Stimulated activated CD8-positive, alpha-beta memory T cell treated with anti-CD3 and anti-CD28 coated beads, Interleukin-15, amount 100 ng/mL, for 4 hours (primary cell): ENCODE measurements around the gene MAP1LC3C.
"Not testable (repeated sequence)": the region's sequence is repeated elsewhere in the genome, so short reads cannot be mapped to it uniquely, and the experiment has no call there.

Experiments used
- DNase-seq, 2 donors: peaks; one replicate each; pipeline ENCODE4 v3.0.0-alpha.2; 2020; ENCODE audit warnings: low read depth in 2 of 2

MAP1LC3C gene

DNA sequence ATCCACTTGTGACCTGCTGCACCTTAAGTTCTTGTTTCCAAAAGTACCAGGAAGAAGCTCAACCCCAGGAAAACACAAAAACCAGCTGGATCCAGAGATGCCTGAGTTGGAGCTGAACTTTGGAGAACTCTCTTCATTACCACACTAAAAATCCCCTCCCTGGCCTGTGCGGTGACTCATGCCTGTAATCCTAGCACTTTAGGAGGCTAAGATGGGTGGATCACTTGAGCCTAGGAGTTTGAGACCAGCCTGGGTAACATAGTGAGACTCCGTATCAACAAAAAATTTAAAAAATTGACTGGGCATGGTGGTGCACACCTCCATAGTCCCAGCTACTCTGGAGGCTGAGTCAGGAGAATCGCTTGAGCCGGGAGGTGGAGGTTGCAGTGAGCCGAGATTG is 6.2 kb downstream of the MAP1LC3C start:
- no peak for DNase-seq

DNA sequence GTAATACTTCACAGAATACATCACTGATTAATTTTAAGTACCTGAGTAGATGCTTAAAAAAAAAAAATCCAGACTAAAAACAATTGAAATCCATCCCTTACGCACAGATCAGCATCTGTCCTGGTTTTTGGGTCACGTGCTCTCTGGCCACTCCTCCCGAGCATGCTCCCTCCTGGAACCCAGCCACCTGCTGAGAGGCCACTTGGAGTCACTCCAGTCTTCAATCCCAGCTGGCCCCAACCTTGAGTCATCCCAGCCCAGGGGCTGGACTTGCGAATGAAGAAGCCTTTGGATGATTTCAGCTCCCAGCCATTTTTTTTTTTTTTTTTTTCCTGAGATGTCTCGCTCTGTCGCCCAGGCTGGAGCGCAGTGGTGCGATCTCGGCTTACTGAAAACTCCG is 8.9 kb downstream of the MAP1LC3C start:
- DNase-seq, result no peak

DNA sequence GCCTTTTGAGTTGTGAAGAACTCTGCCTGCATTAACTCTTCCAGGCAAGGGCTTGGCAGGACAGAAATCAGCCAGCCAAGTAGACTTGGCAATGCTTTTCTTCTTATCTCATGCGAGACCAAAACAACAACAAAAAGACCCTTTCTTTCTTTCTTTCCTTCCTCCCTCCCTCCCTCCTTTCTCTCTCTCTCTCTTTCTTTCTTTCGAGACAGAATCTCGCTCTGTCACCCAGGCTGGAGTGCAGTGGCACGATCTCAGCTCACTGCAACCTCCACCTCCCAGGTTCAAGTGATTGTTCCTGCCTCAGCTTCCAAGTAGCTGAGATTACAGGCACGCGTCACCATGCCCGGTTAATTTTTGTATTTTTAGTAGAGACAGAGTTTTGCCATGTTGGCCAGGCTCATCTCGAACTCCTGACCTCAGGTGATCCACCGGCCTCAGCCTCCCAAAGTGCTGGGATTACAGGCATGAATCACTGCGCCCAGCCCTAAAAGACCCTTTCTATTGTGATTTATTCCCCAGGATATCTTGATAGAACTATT is 10.4 kb downstream of the MAP1LC3C start:
- DNase-seq, result not testable (repeated sequence)

DNA sequence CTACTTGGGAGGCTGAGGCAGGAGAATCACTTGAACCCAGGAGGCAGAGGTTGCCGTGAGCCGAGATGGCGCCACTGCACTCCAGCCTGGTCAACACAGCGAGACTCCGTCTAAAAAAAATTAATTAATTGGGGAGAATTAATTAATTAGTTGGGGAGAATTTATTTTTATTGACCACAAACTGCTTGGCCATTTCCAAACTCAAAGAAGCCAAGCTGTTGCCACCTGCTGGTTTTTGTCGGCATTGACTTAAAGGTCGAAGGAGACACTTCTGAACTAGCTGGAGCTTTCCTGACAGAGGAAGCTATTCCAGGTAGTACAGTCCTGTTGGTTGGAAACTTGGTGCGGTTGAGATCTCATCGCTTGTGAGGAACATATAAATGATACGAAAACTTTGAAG is 13.1 kb downstream of the MAP1LC3C start:
- no peak for DNase-seq

DNA sequence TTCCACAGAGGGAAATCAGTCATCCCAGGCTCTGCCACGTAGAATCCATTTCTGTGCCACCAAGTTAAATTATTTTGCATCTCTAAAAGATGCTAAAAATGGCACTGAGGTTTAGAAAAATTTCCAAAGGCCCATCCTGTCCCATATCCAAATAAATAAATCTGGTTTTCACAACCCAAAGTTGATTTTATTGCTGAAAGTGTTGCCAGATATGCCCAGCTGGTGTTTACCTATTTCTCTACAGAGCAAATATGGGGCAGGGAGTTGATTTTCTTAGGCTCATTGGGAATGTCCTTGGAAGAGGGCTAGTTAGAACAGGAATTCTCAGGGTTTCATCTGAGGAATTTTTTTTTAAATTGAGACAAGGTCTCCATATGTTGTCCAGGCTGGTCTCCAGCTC is 19.0 kb downstream of the MAP1LC3C start:
- no peak for DNase-seq

DNA sequence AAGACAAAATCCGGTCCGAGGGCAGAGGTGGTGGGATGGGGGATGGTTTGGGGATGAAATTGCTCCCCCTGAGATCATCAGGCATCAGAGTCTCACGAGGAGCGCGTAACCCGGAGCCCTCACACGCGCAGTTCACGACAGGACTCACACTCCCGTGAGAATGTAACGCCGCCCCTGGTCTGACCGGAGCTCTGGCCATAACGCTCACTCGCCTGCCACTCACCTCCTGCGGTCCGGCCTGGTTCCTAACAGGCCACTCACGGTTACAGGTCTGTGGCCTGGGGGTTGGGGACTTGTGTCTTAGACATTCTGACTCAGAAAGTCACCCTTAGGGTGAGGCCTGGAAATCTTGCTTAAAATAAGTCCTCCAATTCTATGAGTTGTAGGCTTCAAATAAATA is 19.8 kb downstream of the MAP1LC3C start:
- DNase-seq, result no peak

DNA sequence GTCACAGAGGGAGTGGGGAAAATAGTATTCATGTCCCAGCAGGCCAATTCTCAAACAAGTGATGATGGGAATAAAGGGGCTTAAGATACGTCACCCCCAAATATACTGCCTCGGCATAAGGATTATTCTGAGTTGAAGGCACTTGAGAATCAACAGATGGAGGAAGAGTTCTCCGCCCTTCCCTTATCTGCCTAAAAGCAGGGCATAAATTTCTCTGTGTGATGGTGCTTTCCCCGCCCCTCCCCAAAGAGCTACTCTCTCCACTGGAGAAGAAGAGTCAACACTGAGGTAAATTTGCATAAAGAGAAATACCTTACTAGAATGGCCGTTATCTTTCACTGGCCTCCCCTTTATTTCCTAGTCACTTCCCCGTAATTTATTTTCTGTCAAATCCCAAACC is 22.7 kb downstream of the MAP1LC3C start:
- no peak for DNase-seq

DNA sequence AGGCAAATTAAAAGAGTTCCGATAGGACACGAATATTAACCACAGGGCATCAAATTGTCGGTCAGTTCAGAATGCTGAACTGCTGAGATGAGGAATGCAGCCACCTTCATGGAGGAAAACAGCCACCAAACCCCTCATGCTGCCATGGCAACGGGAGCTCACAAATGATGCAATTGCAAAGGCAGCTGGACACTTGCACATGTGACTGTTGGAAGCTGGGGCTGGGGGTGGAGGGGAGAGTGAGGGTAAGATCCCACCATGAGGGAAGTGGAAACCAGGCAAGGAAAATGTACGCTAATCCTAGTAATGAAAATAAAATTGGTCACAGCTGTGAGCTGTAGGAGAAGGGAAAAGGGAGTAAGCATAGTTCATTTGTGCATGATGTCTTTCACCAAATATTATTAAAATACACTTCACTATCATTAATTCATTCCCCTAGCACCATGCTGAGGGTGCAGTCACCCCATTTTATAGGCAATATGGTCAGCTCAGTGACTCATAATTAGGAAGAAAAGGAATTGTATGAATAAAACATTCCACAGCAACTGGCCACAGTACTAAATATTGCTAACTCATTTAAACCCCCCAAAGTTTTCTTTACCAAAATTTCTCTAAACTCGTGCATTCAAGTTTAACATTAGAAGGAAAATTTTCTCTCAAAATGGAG is 26.1 kb downstream of the MAP1LC3C start:
- no peak for DNase-seq

DNA sequence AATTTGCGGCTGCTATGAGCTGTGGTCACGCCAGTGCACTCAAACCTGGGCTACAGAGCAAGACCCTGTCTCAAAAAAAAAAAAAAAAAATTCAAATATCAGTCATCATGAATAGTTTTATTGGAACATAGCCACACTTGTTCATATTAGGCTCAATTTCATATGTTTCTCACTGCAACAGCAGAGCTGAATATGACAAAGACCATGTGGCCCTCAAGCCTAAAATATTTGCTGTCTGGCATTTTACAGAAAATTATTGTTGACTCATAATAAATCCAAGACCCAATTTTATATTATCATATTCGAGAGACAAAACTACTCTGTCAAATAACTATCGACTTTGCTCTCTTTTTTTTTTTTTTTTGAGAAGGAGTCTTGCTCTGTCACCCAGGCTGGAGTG is 30.3 kb downstream of the MAP1LC3C start:
- no peak for DNase-seq

DNA sequence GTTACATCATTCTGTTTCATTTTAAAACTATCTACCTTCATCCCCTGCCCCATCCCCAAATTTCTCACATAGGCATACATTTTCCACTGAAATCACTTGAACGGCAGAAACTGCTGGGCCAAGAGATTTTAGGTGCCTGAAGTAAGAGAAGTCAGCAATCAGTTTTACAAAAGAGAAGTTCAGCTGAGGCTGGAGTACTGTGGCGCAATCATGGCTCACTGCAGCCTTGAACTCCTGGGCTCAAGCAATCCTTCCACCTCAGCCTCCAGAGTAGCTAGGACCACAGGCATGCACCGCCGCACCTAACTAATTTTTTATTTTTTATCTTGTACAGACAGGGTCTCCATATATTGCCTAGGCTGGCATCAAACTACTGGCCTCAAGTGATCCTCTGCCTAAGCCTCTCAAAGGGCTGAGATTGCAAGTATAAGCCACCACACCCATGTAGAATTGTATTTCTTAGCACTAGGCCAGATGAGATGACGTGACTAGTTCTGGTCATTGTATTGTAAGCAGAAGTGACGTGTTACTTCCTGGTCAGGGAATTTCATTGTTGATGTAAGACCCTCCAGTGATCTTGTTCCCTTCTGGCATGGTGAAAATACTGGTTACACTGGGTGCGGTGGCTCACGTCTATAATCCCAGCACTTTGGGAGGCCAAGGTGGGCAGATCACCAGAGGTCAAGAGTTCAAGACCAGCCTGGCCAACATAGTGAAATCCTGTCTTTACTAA is 34.2 kb downstream of the MAP1LC3C start:
- no peak for DNase-seq

DNA sequence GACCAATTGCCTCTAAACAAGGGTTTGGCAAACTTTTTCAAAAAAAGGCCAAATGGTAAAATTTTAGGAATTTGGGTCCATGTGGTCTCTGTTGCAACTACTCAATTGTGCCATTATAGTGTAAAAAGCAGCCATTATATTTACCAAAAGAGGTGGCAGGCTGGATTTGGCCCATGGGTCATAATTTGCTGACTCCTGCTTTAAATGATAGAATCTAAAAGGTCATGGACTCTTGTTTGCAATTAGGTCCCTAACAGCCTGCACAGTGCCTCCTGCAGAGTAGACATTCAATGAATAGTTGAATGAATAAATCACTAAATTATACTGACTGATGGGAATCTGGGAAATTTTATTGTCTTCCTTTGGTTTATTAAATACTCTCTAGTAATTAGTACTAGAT is 35.2 kb downstream of the MAP1LC3C start:
- no peak for DNase-seq

DNA sequence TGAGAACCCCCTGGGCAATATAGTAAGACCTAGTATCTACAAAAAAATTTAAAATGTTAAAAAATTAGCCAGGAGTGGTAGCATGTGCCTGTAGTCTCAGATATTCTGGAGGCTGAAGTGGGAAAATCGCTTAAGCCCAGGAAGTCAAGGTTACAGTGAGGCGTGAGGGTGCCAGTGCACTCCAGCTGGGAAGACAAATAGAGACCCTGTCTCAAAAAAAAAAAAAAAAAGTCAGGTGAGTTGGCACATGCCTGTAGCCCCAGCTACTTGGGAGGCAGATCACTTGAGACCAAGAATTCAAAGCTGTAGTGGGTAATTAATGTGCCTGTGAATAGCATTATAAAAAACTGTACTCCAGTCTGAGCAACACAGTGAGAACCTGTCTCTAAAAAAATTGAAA is 36.7 kb downstream of the MAP1LC3C start:
- DNase-seq, result no peak

DNA sequence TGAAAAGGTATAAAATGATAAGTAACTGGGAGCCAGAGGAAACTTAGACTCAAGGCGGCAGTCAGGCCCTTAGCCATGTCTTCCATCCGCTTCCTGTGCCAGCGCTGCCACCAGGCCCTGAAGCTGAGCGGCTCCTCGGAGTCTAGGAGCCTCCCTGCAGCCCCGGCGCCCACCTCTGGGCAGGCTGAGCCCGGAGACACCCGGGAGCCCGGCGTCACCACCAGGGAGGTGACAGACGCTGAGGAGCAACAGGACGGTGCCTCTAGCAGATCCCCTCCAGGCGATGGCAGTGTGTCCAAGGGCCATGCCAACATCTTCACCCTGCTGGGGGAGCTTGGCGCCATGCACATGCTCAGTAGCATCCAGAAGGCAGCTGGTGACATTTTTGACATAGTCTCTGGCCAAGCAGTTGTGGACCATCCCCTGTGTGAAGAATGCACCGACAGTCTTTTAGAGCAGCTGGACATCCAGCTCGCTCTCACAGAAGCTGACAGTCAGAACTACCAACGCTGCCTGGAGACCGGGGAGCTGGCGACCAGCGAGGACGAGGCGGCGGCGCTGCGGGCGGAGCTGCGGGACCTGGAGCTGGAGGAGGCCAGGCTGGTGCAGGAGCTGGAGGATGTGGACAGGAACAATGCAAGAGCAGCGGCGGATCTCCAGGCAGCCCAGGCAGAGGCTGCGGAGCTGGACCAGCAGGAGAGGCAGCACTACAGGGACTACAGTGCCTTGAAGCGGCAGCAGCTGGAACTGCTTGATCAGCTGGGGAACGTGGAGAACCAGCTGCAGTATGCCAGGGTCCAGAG is 41.0 kb downstream of the MAP1LC3C start, which contains the start of gene BECN2:
BECN2 (plus strand) TSS at position 76 of the 803 bp plus-strand sequence; CDS start at position 76, 0 bp downstream.
- no peak for DNase-seq

DNA sequence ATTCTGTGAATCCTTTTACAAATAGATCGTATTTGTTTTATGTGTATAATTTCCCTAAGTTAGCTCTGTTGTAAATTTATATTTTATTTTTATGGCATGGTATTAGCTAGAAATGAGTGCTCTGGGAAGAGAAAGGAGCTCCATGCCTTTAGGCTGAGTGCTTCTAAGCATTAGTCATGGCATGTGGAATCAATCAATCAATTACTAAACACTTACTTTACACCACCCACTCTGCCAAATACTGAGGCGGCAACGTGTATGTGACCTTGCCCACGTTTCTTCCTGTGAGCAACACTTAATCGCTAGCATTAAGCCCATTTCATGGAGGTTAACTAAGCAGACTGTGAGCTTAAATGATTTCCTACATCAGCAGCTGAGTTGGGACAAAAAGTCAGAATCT is 48.5 kb downstream of the MAP1LC3C start:
- DNase-seq, result no peak

DNA sequence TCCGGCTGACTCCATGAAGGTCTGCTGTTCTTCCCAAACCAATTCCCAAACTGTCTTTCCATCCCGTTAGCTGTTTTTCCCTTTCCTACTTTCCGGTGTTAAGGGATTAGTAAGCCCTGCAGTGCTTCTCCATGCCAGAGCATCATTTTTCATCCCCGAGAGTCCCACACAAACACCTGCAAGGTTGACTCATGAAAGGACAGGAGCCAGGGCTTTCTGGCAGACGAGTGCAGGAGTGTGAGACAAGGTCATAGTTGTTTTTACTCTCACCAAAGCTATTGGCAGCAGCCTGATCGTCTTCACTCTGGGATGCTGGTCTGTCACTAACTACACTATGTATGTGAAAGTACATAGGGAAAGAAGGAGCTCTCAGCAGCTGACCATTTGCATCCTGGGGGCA is 51.5 kb downstream of the MAP1LC3C start:
- DNase-seq, result no peak
